Ureter (tissue), 1 donor: ENCODE results near the gene PARD3B. TPM values are rescaled to one million over a fixed set of nuclear protein-coding genes. Genes with fewer than 3 reads are reported as not detected.

ENCODE experiments used
- DNase-seq: peaks from one replicate; pipeline ENCODE4 v3.0.0-alpha.2; 2020; ENCODE audit warnings: low spot score
- total RNA-seq: library from RNA; stranded (reverse); gene quantifications from one replicate; pipeline ENCODE4 v1.2.4, GENCODE V29; 2023
- donor health status: DM: yes; HTN: yes; CAD: no.

PARD3B gene
- total RNA-seq, 1 donor from 2014 or later, result 31.4 TPM

DNA sequence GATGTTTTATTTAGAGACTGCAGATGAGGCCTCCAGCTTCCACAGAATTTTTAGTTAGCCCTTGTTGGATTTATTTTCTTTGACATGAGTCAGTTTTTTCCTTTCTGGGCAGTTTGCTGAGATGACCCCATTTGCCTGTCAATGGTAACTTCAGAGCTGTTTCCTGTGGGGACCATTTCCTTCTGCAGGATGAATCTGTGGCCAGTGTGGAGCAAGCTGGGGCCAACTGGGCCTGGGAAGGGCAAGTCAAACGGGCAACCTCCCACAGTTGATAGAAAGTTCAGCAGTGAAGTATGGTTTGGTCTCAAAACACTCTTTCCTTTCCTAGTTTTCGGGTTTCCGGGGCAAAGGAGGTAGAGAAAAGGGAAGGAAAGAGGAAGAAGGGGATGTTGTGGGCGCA, 845.6 kb downstream of the PARD3B start:
- DNase-seq, result no peak

DNA sequence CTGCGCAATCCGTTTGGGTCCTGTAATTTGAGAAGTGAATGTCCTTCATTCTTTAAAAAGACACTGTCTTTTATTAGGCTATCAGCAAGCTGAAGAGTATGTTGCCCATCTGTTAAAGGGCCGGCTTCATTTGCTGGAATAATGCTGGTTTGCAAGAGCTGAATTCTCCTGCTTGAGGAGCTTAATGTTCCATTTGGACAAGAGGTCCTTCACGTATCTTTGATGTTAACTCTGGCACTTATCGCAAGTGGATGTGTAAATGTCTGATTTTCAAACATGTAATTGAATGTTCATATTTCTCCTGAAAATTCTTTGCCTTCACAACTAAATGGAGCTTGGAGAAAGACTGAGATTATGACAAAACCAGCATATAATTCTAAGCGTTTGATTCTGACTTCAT, 856.2 kb downstream of the PARD3B start:
- DNase-seq, result no peak

GRCh38 chr2:205402011-205402410, 856.7 kb downstream of the PARD3B start:
- DNase-seq, result no peak

GRCh38 chr2:205403244-205403825, 858.1 kb downstream of the PARD3B start:
- no peak for DNase-seq

DNA sequence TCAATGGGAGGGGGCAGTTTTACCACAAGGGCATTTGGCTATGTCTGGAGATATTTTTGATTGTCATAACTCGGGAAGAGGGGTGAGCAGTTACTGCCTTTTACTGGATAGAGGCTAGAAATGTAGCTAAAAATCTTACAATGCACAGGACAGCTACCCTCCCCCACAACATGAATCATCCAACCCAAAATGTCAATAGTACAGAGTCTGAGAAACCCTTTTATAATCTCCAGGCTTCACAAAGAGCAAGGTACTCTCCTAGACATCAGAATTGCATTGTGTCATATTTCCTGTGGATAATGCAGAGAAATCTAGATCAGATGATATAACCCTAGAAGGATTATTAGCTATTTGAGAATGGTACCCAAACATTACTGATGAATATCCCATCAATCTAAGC, 859.9 kb downstream of the PARD3B start:
- no peak for DNase-seq

DNA sequence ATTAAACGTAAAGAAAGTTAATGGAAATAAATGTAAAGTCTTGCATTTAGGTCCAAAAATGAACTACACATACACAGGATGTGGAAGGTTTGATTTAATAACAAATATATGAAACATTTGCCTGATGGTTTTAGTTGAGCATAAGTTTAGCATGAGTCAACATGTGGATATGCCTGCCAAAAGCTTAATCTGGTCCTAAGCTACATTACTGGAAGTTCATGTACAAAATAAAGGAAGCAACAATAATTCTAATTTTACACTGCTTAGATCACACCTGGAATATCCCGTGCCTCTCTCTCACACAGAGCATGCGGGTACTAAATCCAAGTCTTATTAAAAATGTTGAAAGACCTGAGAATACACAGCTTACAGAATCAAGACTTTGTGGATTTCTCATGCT, 860.5 kb downstream of the PARD3B start:
- no peak for DNase-seq

- DNase-seq, result no peak
These were observed 862.7 kb downstream of the PARD3B start for GRCh38 chr2:205407984-205408383.

- DNase-seq, result no peak
These were observed 863.4 kb downstream of the PARD3B start for GRCh38 chr2:205408696-205409095.

DNA sequence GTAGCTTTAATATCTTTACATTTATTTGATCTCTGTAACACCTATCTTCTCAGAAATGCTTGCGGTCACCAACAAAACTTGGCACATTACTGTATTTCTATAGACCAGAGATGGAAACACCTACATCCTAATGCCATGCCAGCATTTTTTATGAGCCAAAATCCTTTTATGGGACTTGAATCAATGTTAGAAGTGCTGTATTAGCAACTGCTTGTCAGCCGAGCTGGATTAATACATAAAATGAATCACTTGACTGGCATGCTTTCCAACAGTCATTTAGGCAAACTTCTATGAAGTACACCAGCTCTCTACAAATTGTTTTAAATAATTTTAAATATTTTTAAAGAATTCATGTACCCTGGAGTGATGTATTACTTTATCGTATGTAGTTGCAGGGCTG, 864.1 kb downstream of the PARD3B start:
- no peak for DNase-seq

- DNase-seq, result peak; percentile 47
These were observed 866.3 kb downstream of the PARD3B start for GRCh38 chr2:205411558-205411957.

GRCh38 chr2:205424326-205424725, 879.1 kb downstream of the PARD3B start:
- no peak for DNase-seq

DNA sequence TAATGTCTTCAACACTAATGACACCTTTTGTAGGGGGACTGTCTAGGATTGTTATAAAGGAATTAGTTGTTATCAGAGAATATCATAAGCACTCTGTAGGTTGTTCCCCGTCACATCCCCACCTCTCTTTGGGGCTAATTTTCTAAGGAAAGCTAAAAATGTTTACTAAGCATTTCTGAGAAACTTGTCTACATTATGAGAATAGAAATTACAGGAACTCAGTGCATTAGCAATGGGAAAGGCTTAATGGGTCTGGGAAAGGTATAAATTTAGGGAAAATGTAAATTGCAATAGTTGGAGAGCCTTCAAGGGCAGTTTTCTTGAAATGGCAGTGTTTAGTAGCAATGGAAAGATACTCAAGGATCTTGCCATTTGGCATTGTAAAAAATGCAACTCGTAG, 879.8 kb downstream of the PARD3B start:
- DNase-seq, result no peak

- DNase-seq, result no peak
These were observed 881.8 kb downstream of the PARD3B start for GRCh38 chr2:205427112-205427511.

DNA sequence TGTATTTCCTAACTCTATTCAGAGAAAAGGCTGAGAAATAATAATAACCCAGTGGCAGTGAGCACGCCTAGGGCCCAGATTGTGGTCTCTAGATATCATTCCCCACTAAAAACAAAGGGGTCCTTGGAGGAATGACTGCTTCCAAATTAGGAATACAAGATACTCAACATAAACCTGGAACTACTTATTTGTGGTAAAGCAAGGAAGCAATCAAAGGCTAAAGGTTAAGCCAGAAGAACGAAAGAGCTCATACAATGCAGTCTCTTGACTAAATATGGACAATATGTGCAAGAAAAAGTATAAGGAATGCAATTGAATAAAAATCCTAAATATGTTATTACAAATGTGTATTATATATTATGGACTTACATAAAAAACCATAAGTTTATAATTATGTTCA, 883.5 kb downstream of the PARD3B start:
- DNase-seq, result no peak

GRCh38 chr2:205435970-205436369, 890.7 kb downstream of the PARD3B start:
- DNase-seq, result no peak

DNA sequence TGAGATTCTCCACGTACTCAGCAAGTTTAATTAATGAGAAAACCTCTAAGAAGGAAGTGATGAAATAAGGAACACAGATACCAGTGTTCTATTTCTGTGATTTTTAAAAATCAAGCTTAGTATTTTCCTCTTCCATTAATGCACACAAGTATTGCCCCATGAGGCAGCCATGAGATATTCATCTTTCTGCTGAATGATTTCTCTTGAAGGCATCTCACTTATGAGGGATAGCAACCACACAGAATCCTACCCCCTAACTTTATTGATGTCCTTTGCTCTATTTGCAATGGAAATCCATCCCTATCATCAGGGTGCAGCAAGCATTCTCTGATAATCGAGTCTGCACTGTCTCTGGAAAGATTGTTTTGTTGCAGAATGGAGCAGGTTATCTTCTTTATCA, 893.0 kb downstream of the PARD3B start:
- DNase-seq, result no peak

GRCh38 chr2:205439621-205440020, 894.3 kb downstream of the PARD3B start:
- DNase-seq, result no peak

GRCh38 chr2:205441524-205441923, 896.2 kb downstream of the PARD3B start:
- no peak for DNase-seq

DNA sequence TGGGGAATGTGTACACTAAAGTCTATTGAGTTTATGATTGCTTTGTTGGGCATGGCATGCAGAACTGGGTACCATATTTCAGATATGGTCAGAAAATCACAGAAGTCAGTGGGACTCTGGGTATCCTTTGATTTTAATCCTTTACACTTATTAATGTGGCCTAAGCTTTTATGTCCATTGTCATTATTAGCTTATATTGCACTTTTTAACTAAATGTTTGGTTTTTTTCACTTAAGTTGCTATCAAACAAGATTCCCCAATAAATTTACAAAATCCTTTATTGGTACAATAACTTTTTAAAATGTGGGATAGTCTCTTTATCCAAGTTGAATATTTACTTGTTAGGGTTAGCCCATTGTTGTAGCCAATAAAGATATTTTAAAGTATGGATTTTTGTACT, 902.9 kb downstream of the PARD3B start:
- DNase-seq, result no peak

DNA sequence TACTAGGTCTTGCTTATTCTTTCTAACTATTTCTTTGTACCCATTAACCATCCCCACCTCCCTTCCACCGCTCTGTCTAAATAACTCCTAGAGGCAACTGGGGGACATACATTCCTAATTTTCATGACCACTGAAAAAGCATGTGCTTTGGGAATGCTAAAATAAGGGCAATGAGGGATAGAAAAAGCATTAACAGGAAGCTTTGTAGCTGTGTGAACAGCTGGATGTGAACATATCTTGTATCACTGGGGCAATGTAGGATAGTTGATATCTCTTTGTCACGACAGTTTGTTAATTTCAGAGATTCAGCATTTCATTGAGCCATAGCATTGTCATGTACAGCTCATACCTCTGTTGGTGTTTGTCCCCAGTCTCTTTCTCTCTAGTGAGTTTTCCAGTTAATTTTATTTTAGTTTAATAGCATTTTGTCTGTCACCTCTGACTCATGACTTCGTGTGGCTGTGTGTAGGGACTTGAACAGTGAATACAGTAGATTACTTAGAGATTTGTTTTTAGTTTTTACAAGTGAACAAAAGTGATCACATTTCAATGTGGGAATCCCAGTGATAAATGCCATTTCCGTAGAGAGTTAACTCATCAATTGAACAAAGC, 906.7 kb downstream of the PARD3B start:
- no peak for DNase-seq

- DNase-seq, result no peak
These were observed 907.9 kb downstream of the PARD3B start for GRCh38 chr2:205453202-205453601.

- DNase-seq, result no peak
These were observed 911.4 kb downstream of the PARD3B start for GRCh38 chr2:205456682-205457081.

GRCh38 chr2:205460217-205460616, 914.9 kb downstream of the PARD3B start:
- DNase-seq, result no peak

DNA sequence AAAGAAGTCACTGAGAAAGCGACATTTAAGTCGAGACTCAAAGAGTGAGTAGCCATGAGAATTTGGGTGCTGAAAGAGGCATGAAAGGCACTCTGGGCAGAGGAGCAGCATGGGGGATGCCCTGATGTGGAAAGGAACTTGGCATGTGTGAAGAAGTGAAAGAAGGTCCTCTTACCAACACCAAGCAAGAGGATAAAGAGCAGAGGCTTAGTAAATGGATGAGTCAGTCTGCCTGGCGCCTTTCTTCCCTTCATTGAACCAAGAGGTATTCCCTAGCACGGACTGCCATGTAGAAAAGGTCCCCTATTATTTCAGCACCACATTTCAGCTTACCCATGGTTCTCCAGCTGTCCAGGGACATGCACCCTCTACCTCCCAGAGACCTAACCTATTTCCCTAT, 915.9 kb downstream of the PARD3B start:
- no peak for DNase-seq
